Kidney tubule cell (primary cell): Measurements from ENCODE around the gene ST14.
"Not testable (repeated sequence)": the region's sequence is repeated elsewhere in the genome, so short reads cannot be mapped to it uniquely, and the experiment has no call there.

ENCODE experiments used
- DNase-seq: peaks from one replicate; pipeline ENCODE4 v3.0.0-alpha.2; 2018; ENCODE audit warnings: low spot score

ST14 gene

GRCh38 chr11:130209954-130210854 lies 50.6 kb downstream of the ST14 start:
- no peak for DNase-seq

- DNase-seq: no peak
Observed at GRCh38 chr11:130211144-130211543, 51.6 kb downstream of the ST14 start.

- DNase-seq: no peak
Observed at GRCh38 chr11:130211781-130212401, 52.3 kb downstream of the ST14 start.

- DNase-seq: peak; percentile 3
Observed at GRCh38 chr11:130212431-130212961, 52.9 kb downstream of the ST14 start.

- DNase-seq: peak; percentile 40
Observed at GRCh38 chr11:130213143-130213978, 53.8 kb downstream of the ST14 start.

GRCh38 chr11:130213979-130214281 lies 54.3 kb downstream of the ST14 start:
- no peak for DNase-seq

- DNase-seq: no peak
Observed at GRCh38 chr11:130214861-130215530, 55.4 kb downstream of the ST14 start.

GRCh38 chr11:130215531-130216220 lies 56.1 kb downstream of the ST14 start:
- no peak for DNase-seq

GRCh38 chr11:130216221-130216550 lies 56.6 kb downstream of the ST14 start:
- no peak for DNase-seq

GRCh38 chr11:130216591-130217132 lies 57.1 kb downstream of the ST14 start:
- DNase-seq: peak; percentile 4

- no peak for DNase-seq
Observed at GRCh38 chr11:130217133-130218031, 57.8 kb downstream of the ST14 start.

- DNase-seq: no peak
Observed at GRCh38 chr11:130218501-130219070, 59.0 kb downstream of the ST14 start.

- DNase-seq: no peak
Observed at GRCh38 chr11:130219148-130219547, 59.6 kb downstream of the ST14 start.

GRCh38 chr11:130220311-130221035 lies 60.9 kb downstream of the ST14 start:
- no peak for DNase-seq

- DNase-seq: no peak
Observed at GRCh38 chr11:130223291-130223971, 63.8 kb downstream of the ST14 start.

- no peak for DNase-seq
Observed at GRCh38 chr11:130227373-130227772, 67.8 kb downstream of the ST14 start.

GRCh38 chr11:130233486-130233885 lies 73.9 kb downstream of the ST14 start:
- DNase-seq: not testable (repeated sequence)

- DNase-seq: not testable (repeated sequence)
Observed at GRCh38 chr11:130233888-130234287, 74.3 kb downstream of the ST14 start.
